Effector memory CD8-positive, alpha-beta T cell (primary cell): Measurements from ENCODE around the gene RGPD3.

Experiments used
- ATAC-seq: fragments of 150-1000 bp; cut with Tn5 transposase; replicated peaks from 2 replicates; pipeline ENCODE4 v1.10.0; 2021; ENCODE audit warnings: mild to moderate bottlenecking, moderate library complexity
- DNase-seq, 3 experiments: peaks; one replicate each; pipeline ENCODE4 v3.0.0; 2021
- H3K27ac Mint-ChIP-seq, 2 donors: one replicate each; pipeline ENCODE4 v1.8.0; 2022; ENCODE audit warnings: mild to moderate bottlenecking in 2 of 2, mixed read lengths in 2 of 2, moderate library complexity in 2 of 2
- H3K27me3 Mint-ChIP-seq, 2 donors: one replicate each; pipeline ENCODE4 v1.8.0; 2022; ENCODE audit warnings: mixed read lengths in 2 of 2
- H3K36me3 Mint-ChIP-seq: one replicate; pipeline ENCODE4 v1.8.0; 2022; ENCODE audit warnings: mild to moderate bottlenecking, moderate library complexity, mixed read lengths; ENCODE audit not compliant: insufficient read depth
- H3K4me1 Mint-ChIP-seq, 2 donors: one replicate each; pipeline ENCODE4 v1.8.0; 2022; ENCODE audit warnings: low read depth in 2 of 2, mixed read lengths in 2 of 2
- H3K4me3 Mint-ChIP-seq, 2 donors: one replicate each; pipeline ENCODE4 v1.8.0; 2022; ENCODE audit warnings: mild to moderate bottlenecking in 2 of 2, mixed read lengths in 2 of 2, moderate library complexity in 2 of 2
- H3K9me3 Mint-ChIP-seq, 2 donors: one replicate each; pipeline ENCODE4 v1.8.0; 2022; ENCODE audit warnings: mixed read lengths in 2 of 2

The RGPD3 gene

DNA sequence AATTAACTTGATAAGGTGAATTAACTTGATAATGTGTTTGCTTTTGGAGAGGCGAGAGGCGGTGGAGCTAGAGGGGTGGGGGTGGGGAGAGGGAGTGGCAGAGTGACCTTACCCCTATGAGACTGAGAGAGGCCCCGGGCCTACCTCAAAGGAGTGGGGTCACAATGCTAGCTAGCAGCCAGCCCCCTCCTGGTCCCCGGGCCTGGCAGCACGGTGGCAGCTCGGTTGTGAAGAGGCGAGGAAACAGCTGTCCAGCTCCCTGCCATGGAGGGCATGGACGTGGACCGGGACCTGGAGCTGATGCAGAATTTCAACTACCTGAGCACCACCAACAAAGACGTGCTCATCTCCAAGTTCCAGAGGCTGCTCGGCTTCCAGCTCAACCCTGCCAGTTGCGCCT lies 123.9 kb downstream of the RGPD3 start:
- Mint-ChIP-seq H3K4me1 (no peaks in the 10 kb centered on the region), H3K36me3 (no peaks in the 10 kb centered on the region), H3K27ac (no peak overlapping the region), H3K4me3 (no peak overlapping the region), H3K27me3 (peaks cover 7 to 8% of the 10 kb centered on the region in 2 donors), H3K9me3 (no peaks in the 10 kb centered on the region)
- ATAC-seq (no peak), DNase-seq (no peak)

DNA sequence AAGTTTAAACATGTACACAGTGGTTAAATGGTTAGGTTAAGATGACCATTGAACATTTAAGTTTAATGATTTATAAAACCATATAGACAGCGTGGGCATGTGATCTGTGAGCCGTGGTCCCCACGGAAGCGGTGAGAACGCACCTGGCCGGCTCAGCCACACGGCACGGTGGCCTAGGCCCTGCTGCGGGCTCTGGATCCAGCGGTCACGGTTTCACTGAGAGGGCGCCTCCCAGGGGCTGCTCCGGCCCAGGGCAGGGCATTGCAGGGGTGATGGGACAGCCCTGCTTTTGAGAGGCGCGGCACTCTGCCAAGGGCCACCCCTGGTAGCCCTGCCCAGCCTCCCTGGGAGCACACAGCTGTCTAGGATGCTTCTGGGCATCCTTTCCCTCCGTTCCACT lies 124.9 kb downstream of the RGPD3 start:
- Mint-ChIP-seq H3K27me3 (peaks cover 7 to 10% of the 10 kb centered on the region in 2 donors), H3K9me3 (no peaks in the 10 kb centered on the region), H3K36me3 (no peaks in the 10 kb centered on the region), H3K4me1 (no peaks in the 10 kb centered on the region), H3K4me3 (no peak overlapping the region), H3K27ac (no peak overlapping the region)
- ATAC-seq (no peak), DNase-seq (no peak)

DNA sequence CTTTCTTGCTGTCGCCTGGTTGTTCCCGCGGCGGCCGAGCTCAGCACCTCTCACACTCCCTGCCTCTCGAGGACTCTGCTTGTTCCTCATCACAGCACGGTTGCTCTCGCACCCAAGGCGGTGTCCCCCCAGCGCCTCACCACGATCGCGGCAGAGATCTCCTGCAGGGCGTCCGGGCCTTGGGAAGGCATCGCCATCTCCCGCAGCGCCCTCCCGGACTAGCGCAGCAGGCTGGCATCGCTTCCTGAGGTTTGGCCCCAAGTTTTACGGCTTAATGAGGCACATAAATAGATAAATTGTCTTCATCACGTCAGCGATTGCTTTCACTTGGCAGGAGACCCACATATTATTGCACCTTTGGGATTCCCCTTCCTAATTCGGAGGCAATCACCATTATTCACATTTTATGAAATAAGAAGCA lies 125.4 kb downstream of the RGPD3 start:
- ATAC-seq, result no peak
- Mint-ChIP-seq H3K4me3 (no peak overlapping the region), H3K4me1 (no peaks in the 10 kb centered on the region)

DNA sequence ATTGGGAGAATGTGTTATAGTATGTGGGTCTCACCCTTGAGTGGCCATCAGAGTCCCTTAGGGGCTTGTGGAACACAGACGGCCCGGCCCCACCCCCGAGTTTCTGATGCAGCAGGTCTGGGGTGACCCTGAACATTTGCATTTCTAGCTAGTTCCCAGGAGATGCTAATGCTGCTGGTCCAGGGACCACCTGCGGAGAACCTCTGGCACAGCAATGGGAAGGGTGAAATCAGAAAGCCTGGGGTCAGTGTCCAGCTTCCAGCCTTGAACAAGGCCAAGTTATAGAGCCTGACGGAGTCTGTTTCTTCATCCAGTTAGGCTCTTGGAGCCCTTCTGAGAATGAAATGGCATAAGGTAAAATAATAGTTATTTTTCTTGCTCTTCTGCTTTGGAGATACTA lies 126.5 kb downstream of the RGPD3 start:
- H3K27ac Mint-ChIP-seq, result no peak overlapping the region
- H3K4me3 Mint-ChIP-seq, result no peak overlapping the region

More for the DNA sequence above, 125.4 kb downstream of the RGPD3 start:
- H3K27ac Mint-ChIP-seq, result no peak overlapping the region
- H3K36me3 Mint-ChIP-seq, result no peaks in the 10 kb centered on the region
- DNase-seq, result no peak
- peaks cover 7 to 11% of the 10 kb centered on the region in 2 donors for H3K27me3 Mint-ChIP-seq
- no peaks in the 10 kb centered on the region for H3K9me3 Mint-ChIP-seq

More for the DNA sequence above, 126.5 kb downstream of the RGPD3 start:
- DNase-seq, result no peak
- Mint-ChIP-seq H3K4me1 (no peaks in the 10 kb centered on the region), H3K27me3 (peaks cover 7 to 11% of the 10 kb centered on the region in 2 donors), H3K36me3 (no peaks in the 10 kb centered on the region), H3K9me3 (no peaks in the 10 kb centered on the region)
- no peak for ATAC-seq
